Heart left ventricle (tissue), 13 donors: Measurements from ENCODE around the gene TRPV3.

Experiments
- POLR2A ChIP-seq, 2 donors: fragments of 450-650 bp; IDR thresholded peaks; one replicate each; pipeline ENCODE4 v1.6.1; 2017; ENCODE audit warnings: antibody characterized with exemption in 2 of 2, mild to moderate bottlenecking in 2 of 2, moderate library complexity in 2 of 2
- TF ChIP-seq, protein P1 (sequence below), 12 donors: fragments of 200-600 bp; sonication (generic) in 4 of 12; IDR thresholded peaks; one replicate each; pipeline versions ENCODE4 v1.5.0 to v1.8.0; 2018 to 2022; ENCODE audit warnings: antibody characterized with exemption in 12 of 12, mild to moderate bottlenecking in 5 of 12
- donor health status: ischemic (EF 13 %, LVEDD 7.1; RV severe dilation, severe dysfunction).
- donor health status: DM: no; HTN: yes; CAD: no.
- donor health status: DM: no; HTN: no; CAD: no.
- donor health status: ischemic (EF 25% LVEDD 6.9; RV normal size, moderate dysfunction).
- donor health status: ischemic (EF 25% LVEDD 5.7; RV mildly dilated, moderate dysfunction).
- donor health status: ischemic (EF 35%, LVEDD 5.7; RV mildly dilated, moderate dysfunction).
- donor health status: nonischemic (EF 11% LVEDD 7.7; RV severe dilation, severe dysfunction).
- donor health status: DM: yes; HTN: yes; CAD: no.
- donor health status: PGD.
- donor health status: ischemic (EF 29% LVEDD 5.4; RV normal size, mild dysfunction).
- donor health status: nonischemic (EF 23%, LVEDD 6.1; RV moderate dilation, normal function).

- TF ChIP-seq, protein P1, sequence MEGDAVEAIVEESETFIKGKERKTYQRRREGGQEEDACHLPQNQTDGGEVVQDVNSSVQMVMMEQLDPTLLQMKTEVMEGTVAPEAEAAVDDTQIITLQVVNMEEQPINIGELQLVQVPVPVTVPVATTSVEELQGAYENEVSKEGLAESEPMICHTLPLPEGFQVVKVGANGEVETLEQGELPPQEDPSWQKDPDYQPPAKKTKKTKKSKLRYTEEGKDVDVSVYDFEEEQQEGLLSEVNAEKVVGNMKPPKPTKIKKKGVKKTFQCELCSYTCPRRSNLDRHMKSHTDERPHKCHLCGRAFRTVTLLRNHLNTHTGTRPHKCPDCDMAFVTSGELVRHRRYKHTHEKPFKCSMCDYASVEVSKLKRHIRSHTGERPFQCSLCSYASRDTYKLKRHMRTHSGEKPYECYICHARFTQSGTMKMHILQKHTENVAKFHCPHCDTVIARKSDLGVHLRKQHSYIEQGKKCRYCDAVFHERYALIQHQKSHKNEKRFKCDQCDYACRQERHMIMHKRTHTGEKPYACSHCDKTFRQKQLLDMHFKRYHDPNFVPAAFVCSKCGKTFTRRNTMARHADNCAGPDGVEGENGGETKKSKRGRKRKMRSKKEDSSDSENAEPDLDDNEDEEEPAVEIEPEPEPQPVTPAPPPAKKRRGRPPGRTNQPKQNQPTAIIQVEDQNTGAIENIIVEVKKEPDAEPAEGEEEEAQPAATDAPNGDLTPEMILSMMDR (IDR thresholded peaks at IDR 0.05) = no peak
- no peak for TF ChIP-seq POLR2A (IDR thresholded peaks at IDR 0.05)
Observed at GRCh38 chr17:3590231-3590630, 32.6 kb upstream of the TRPV3 start.
